Heart left ventricle (tissue), 13 donors: ENCODE data around the gene DCPS.

Experiments
- CTCF ChIP-seq, 12 donors: fragments of 200-600 bp; sonication (generic) in 4 of 12; IDR thresholded peaks; one replicate each; pipeline versions ENCODE4 v1.5.0 to v1.8.0; 2018 to 2022; ENCODE audit warnings: antibody characterized with exemption in 12 of 12, mild to moderate bottlenecking in 5 of 12
- POLR2A ChIP-seq, 2 donors: fragments of 450-650 bp; IDR thresholded peaks; one replicate each; pipeline ENCODE4 v1.6.1; 2017; ENCODE audit warnings: antibody characterized with exemption in 2 of 2, mild to moderate bottlenecking in 2 of 2, moderate library complexity in 2 of 2
- donor health status: ischemic (EF 13 %, LVEDD 7.1; RV severe dilation, severe dysfunction).
- donor health status: DM: no; HTN: yes; CAD: no.
- donor health status: DM: no; HTN: no; CAD: no.
- donor health status: ischemic (EF 25% LVEDD 6.9; RV normal size, moderate dysfunction).
- donor health status: ischemic (EF 25% LVEDD 5.7; RV mildly dilated, moderate dysfunction).
- donor health status: ischemic (EF 35%, LVEDD 5.7; RV mildly dilated, moderate dysfunction).
- donor health status: nonischemic (EF 11% LVEDD 7.7; RV severe dilation, severe dysfunction).
- donor health status: DM: yes; HTN: yes; CAD: no.
- donor health status: PGD.
- donor health status: ischemic (EF 29% LVEDD 5.4; RV normal size, mild dysfunction).
- donor health status: nonischemic (EF 23%, LVEDD 6.1; RV moderate dilation, normal function).

GRCh38 chr11:126370016-126370415, 66.2 kb downstream of the DCPS start:
- TF ChIP-seq CTCF (IDR thresholded peaks at IDR 0.05): no peak
- no peak for TF ChIP-seq POLR2A (IDR thresholded peaks at IDR 0.05)
